ENCODE measurements around the gene PLIN1. TPM values are rescaled to one million over a fixed set of nuclear protein-coding genes. Genes with fewer than 3 reads are reported as not detected.

Gene PLIN1
- total RNA-seq, 1 experiment from 2014 or later = 0.32 TPM

GRCh38 chr15:89686522-89686921 lies 7.4 kb upstream of the PLIN1 start:
- no peak for TF ChIP-seq SRF (IDR thresholded peaks at IDR 0.05; ENCODE audit: low read depth)
- no peak for TF ChIP-seq POLR2AphosphoS5 (IDR thresholded peaks at IDR 0.05; ENCODE audit: low read depth, low read length)
- TF ChIP-seq ZBTB33 (IDR thresholded peaks at IDR 0.05; ENCODE audit: extremely low read depth, insufficient replicate concordance, low read length) = no peak
- Histone ChIP-seq H3K36me3 (ENCODE audit: control insufficient read depth in 1 of 2, insufficient read depth in 2 of 2, low read length in 2 of 2) (no peaks in the 10 kb centered on the region), H3K9me3 (ENCODE audit: control insufficient read depth in 1 of 2, insufficient read depth in 1 of 2, low read depth in 1 of 2, low read length in 2 of 2) (no peaks in the 10 kb centered on the region), H4K20me1 (ENCODE audit: insufficient read depth) (no peaks in the 10 kb centered on the region), H2AFZ (ENCODE audit: low read depth, low read length, poor library complexity, severe bottlenecking) (no peak overlapping the region), H3K9ac (ENCODE audit: low read length) (no peak overlapping the region), H3K79me2 (ENCODE audit: insufficient read depth, low read length) (no peaks in the 10 kb centered on the region), H3K27ac (ENCODE audit: low read depth, low read length) (no peak overlapping the region), H3K9me2 (ENCODE audit: insufficient read depth) (no peaks in the 10 kb centered on the region), H3K4me2 (ENCODE audit: low read length) (no peak overlapping the region), H3K27me3 (ENCODE audit: insufficient read depth, low read length) (no peaks in the 10 kb centered on the region), H3K4me1 (ENCODE audit: control insufficient read depth in 1 of 2, insufficient read depth in 2 of 2, low read length in 2 of 2) (peaks cover 7 to 13% of the 10 kb centered on the region in 2 experiments), H3K4me3 (replicated peaks in 1 of 2; ENCODE audit: low read depth in 1 of 2, low read length in 2 of 2) (no peak overlapping the region)
- no peak for DNase-seq (ENCODE audit: low read depth, low spot score)
- CTCF ChIA-PET = no interaction called here
- ATAC-seq = no peak
- RAD21 ChIA-PET (ENCODE audit: low non-redundant PET in 1 of 2, low total read pairs in 2 of 2, uncharacterized antibody in 2 of 2, unreplicated experiment in 2 of 2) = no interaction called here
- intact Hi-C loops (cut with micrococcal nuclease) = no loop called here
- BruUV-seq (replicated peaks) = no TSS peak
- POLR2A ChIA-PET = no interaction called here

- no peaks in the 10 kb centered on the region for H3K27me3 ChIP-seq (ENCODE audit: insufficient read depth, low read length)
- no peaks in the 10 kb centered on the region for H3K9me3 ChIP-seq (ENCODE audit: control insufficient read depth in 1 of 2, insufficient read depth in 1 of 2, low read depth in 1 of 2, low read length in 2 of 2)
- H2AFZ ChIP-seq (ENCODE audit: low read depth, low read length, poor library complexity, severe bottlenecking) = no peak overlapping the region
- no TSS peak for BruUV-seq (replicated peaks)
- no peak for DNase-seq (ENCODE audit: low read depth, low spot score)
- H3K9me2 ChIP-seq (ENCODE audit: insufficient read depth) = no peaks in the 10 kb centered on the region
- no peaks in the 10 kb centered on the region for H3K36me3 ChIP-seq (ENCODE audit: control insufficient read depth in 1 of 2, insufficient read depth in 2 of 2, low read length in 2 of 2)
- intact Hi-C loops (cut with micrococcal nuclease) = no loop called here
- H3K27ac ChIP-seq (ENCODE audit: low read depth, low read length) = no peak overlapping the region
- ChIA-PET CTCF (no interaction called here), RAD21 (ENCODE audit: low non-redundant PET in 1 of 2, low total read pairs in 2 of 2, uncharacterized antibody in 2 of 2, unreplicated experiment in 2 of 2) (no interaction called here), POLR2A (no interaction called here)
- H3K9ac ChIP-seq (ENCODE audit: low read length) = no peak overlapping the region
- no peak for ATAC-seq
- H4K20me1 ChIP-seq (ENCODE audit: insufficient read depth) = no peaks in the 10 kb centered on the region
- H3K79me2 ChIP-seq (ENCODE audit: insufficient read depth, low read length) = no peaks in the 10 kb centered on the region
- no peak overlapping the region for H3K4me3 ChIP-seq (replicated peaks in 1 of 2; ENCODE audit: low read depth in 1 of 2, low read length in 2 of 2)
- TF ChIP-seq SP1 (IDR thresholded peaks at IDR 0.05; ENCODE audit: low read depth) (no peak), RAD21 (IDR thresholded peaks at IDR 0.05; ENCODE audit: low read depth) (no peak), ZNF274 (IDR thresholded peaks at IDR 0.05; ENCODE audit: low read depth, low read length) (no peak), JUND (IDR thresholded peaks at IDR 0.05) (no peak), EZH2phosphoT487 (IDR thresholded peaks at IDR 0.05; ENCODE audit: borderline replicate concordance) (no peak), ATF3 (IDR thresholded peaks at IDR 0.05) (no peak), EGR1 (IDR thresholded peaks at IDR 0.05; ENCODE audit: low read depth) (no peak), CEBPB (IDR thresholded peaks at IDR 0.05; ENCODE audit: low read depth) (no peak)
- peaks cover 5 to 10% of the 10 kb centered on the region in 2 experiments for H3K4me1 ChIP-seq (ENCODE audit: control insufficient read depth in 1 of 2, insufficient read depth in 2 of 2, low read length in 2 of 2)
- H3K4me2 ChIP-seq (ENCODE audit: low read length) = no peak overlapping the region
Observed at GRCh38 chr15:89685995-89686394, 6.8 kb upstream of the PLIN1 start.
